Heart left ventricle (tissue), 16 donors: ENCODE measurements around the gene B4GALT5. TPM values are rescaled to one million over a fixed set of nuclear protein-coding genes. Genes with fewer than 3 reads are reported as not detected.
A peak's percentile ranks its signal among the peaks of the same experiment; 100 is the strongest.

Experiments
- ATAC-seq, 4 donors: fragments of 200-7000 bp; cut with Tn5 transposase; one replicate each; pipeline ENCODE4 v1.9.1; 2020 to 2022; ENCODE audit warnings: moderate library complexity in 4 of 4, mild to moderate bottlenecking in 3 of 4, moderate number of reproducible peaks in 1 of 4
- DNase-seq, 5 donors: peaks; one replicate each; pipeline ENCODE4 v3.0.0-alpha.2; 2020
- H3K27ac ChIP-seq, 12 donors: fragments of 200-600 bp; sonication (generic) in 4 of 12; one replicate each; pipeline versions ENCODE4 v1.5.0 to v1.8.0; 2016 to 2022; ENCODE audit warnings: mild to moderate bottlenecking in 2 of 12
- H3K27me3 ChIP-seq, 9 donors: fragments of 200-600 bp; sonication (generic) in 2 of 9; one replicate each; pipeline versions ENCODE4 v1.5.1 to v1.8.0; 2016 to 2022; ENCODE audit warnings: mild to moderate bottlenecking in 3 of 9
- H3K36me3 ChIP-seq, 9 donors: fragments of 200-600 bp; sonication (generic) in 2 of 9; one replicate each; pipeline versions ENCODE4 v1.5.0 to v1.8.0; 2018 to 2022; ENCODE audit warnings: mild to moderate bottlenecking in 2 of 9
- H3K4me1 ChIP-seq, 12 donors: fragments of 200-600 bp; sonication (generic) in 4 of 12; one replicate each; pipeline versions ENCODE4 v1.5.0 to v1.8.0; 2016 to 2022; ENCODE audit warnings: mild to moderate bottlenecking in 3 of 12
- H3K4me3 ChIP-seq, 12 donors: fragments of 200-600 bp; sonication (generic) in 4 of 12; one replicate each; pipeline versions ENCODE4 v1.5.0 to v1.8.0; 2017 to 2022; ENCODE audit warnings: mild to moderate bottlenecking in 9 of 12, moderate library complexity in 4 of 12
- H3K9me3 ChIP-seq, 12 donors: fragments of 200-600 bp; sonication (generic) in 4 of 12; one replicate each; pipeline versions ENCODE4 v1.5.0 to v1.8.0; 2016 to 2022; ENCODE audit warnings: mild to moderate bottlenecking in 1 of 12
- POLR2A ChIP-seq, 2 donors: fragments of 450-650 bp; IDR thresholded peaks; one replicate each; pipeline ENCODE4 v1.6.1; 2017; ENCODE audit warnings: antibody characterized with exemption in 2 of 2, mild to moderate bottlenecking in 2 of 2, moderate library complexity in 2 of 2
- WGBS, 4 donors: extraction: QIAGEN DNeasy Blood & Tissue Kit in 2 of 4; methylation state at CpG; one replicate each; pipeline versions ENCODE4 v1.1.5 to v1.1.7; 2013 to 2018; 5-methylcytosine and 5-hydroxymethylcytosine counted together
- intact Hi-C, 10 donors: fragments of 100-400 bp; cut with DNase I; formaldehyde crosslinking; loops; one replicate each; pipeline versions ENCODE4 v1.11.1 to v1.14.2; 2022
- polyA plus RNA-seq, 2 donors: library from polyadenylated mRNA; stranded (reverse); fragments of 200-250 nt; gene quantifications; one replicate each; pipeline ENCODE4 v1.2.3, GENCODE V29; 2013
- total RNA-seq, 9 donors: library from RNA; depleted of rRNA in 2 of 9; stranded (reverse); fragments of >200 nt in 2 of 9; fragmentation: NEBNext Ultra II Directional in 3 of 9; extraction: Animal tissue kit (Norgen Biotek cat#: 25700) in 3 of 9; gene quantifications; one replicate each; pipeline versions ENCODE4 v1.1.0 to v1.2.4, GENCODE V29; 2016 to 2023
- TF ChIP-seq, protein P1 (sequence below), 12 donors: fragments of 200-600 bp; sonication (generic) in 4 of 12; IDR thresholded peaks; one replicate each; pipeline versions ENCODE4 v1.5.0 to v1.8.0; 2018 to 2022; ENCODE audit warnings: antibody characterized with exemption in 12 of 12, mild to moderate bottlenecking in 5 of 12
- donor health status: ischemic (EF 13 %, LVEDD 7.1; RV severe dilation, severe dysfunction).
- donor health status: healthy with polysubstance abuse.
- donor health status: DM: no; HTN: yes; CAD: no.
- donor health status: DM: no; HTN: no; CAD: no.
- donor health status: ischemic (EF 25% LVEDD 6.9; RV normal size, moderate dysfunction).
- donor health status: ischemic (EF 25% LVEDD 5.7; RV mildly dilated, moderate dysfunction).
- donor health status: healthy.
- donor health status: DM: yes; HTN: yes; CAD: no.
- donor health status: ischemic (EF 35%, LVEDD 5.7; RV mildly dilated, moderate dysfunction).
- donor health status: nonischemic (EF 11% LVEDD 7.7; RV severe dilation, severe dysfunction).
- donor health status: DM: yes; HTN: yes; CAD: no.
- donor health status: PGD.
- donor health status: ischemic (EF 29% LVEDD 5.4; RV normal size, mild dysfunction).
- donor health status: nonischemic (EF 23%, LVEDD 6.1; RV moderate dilation, normal function).

B4GALT5 gene
- total and polyA plus RNA-seq, 11 donors, result 7.0 to 60.4 (median 29.3) TPM

GRCh38 chr20:49583343-49583668 is 130.4 kb downstream of the B4GALT5 start:
- TF ChIP-seq, protein P1, sequence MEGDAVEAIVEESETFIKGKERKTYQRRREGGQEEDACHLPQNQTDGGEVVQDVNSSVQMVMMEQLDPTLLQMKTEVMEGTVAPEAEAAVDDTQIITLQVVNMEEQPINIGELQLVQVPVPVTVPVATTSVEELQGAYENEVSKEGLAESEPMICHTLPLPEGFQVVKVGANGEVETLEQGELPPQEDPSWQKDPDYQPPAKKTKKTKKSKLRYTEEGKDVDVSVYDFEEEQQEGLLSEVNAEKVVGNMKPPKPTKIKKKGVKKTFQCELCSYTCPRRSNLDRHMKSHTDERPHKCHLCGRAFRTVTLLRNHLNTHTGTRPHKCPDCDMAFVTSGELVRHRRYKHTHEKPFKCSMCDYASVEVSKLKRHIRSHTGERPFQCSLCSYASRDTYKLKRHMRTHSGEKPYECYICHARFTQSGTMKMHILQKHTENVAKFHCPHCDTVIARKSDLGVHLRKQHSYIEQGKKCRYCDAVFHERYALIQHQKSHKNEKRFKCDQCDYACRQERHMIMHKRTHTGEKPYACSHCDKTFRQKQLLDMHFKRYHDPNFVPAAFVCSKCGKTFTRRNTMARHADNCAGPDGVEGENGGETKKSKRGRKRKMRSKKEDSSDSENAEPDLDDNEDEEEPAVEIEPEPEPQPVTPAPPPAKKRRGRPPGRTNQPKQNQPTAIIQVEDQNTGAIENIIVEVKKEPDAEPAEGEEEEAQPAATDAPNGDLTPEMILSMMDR (IDR thresholded peaks at IDR 0.05), result no peak
- no peak for TF ChIP-seq POLR2A (IDR thresholded peaks at IDR 0.05)
- no peak overlapping the region for H3K4me3 ChIP-seq
- 76 to 88% (median 79%) methylated on average over 4 of the region's 4 CpGs for WGBS, 4 donors
- H3K9me3 ChIP-seq, result peaks cover 0 to 15% (median 5%) of the 10 kb centered on the region in 12 donors
- intact Hi-C loops, result no loop called here
- ATAC-seq (peak in 1 of 4 donors; percentile 44), DNase-seq (no peak)
- peak overlapping the region in 7 of 12 donors; percentile 27 to 80 (median 59) for H3K27ac ChIP-seq
- H3K36me3 ChIP-seq, result no peaks in the 10 kb centered on the region
- peaks cover 0 to 49% (median 16%) of the 10 kb centered on the region in 12 donors for H3K4me1 ChIP-seq
- no peaks in the 10 kb centered on the region for H3K27me3 ChIP-seq

Other genes with a start within 250 kb of the B4GALT5 start
- gene KCNB1, start 231.2 kb downstream of the B4GALT5 start, total RNA-seq, result 1 to 10 TPM in 7 of 9 donors, under 1 TPM in 2; 0.72 to 4.9 (median 1.3) TPM
- gene KCNB1, start 231.2 kb downstream of the B4GALT5 start, polyA plus RNA-seq, result 1 to 10 TPM in 1 of 2 donors, under 1 TPM in 1; 0.84 to 1.9 TPM
- gene PTGIS, start 145.7 kb downstream of the B4GALT5 start, total RNA-seq, result 10 to 100 TPM; 11.9 to 95.2 (median 22.0) TPM
- 1 to 10 TPM; 5.3 to 7.3 TPM for gene PTGIS, start 145.7 kb downstream of the B4GALT5 start, polyA plus RNA-seq
- gene SLC9A8, start 99.0 kb upstream of the B4GALT5 start, total RNA-seq, result 10 to 100 TPM in 1 of 9 donors, 1 to 10 TPM in 8; 4.6 to 12.5 (median 6.3) TPM
- gene SLC9A8, start 99.0 kb upstream of the B4GALT5 start, polyA plus RNA-seq, result 1 to 10 TPM; 5.3 to 5.5 TPM
- gene SPATA2, start 201.7 kb upstream of the B4GALT5 start, total RNA-seq, result 1 to 10 TPM; 5.9 to 9.3 (median 7.8) TPM
- gene SPATA2, start 201.7 kb upstream of the B4GALT5 start, polyA plus RNA-seq, result 1 to 10 TPM; 4.3 to 8.0 TPM
- 100 to 1,000 TPM in 2 of 9 donors, 10 to 100 TPM in 7; 42.1 to 128 (median 52.4) TPM for gene RNF114, start 222.5 kb upstream of the B4GALT5 start, total RNA-seq
- gene RNF114, start 222.5 kb upstream of the B4GALT5 start, polyA plus RNA-seq, result 10 to 100 TPM; 36.5 to 48.5 TPM